KMS-11 (cell line): ENCODE results near the gene CEND1.

Experiments used
- H2AFZ ChIP-seq: fragments of 200-600 bp; sonication (generic); 2 replicates; pipeline ENCODE4 v1.6.1; 2016; ENCODE audit warnings: antibody characterized with exemption, mixed run types, low read depth
- H3K27ac ChIP-seq: fragments of 200-600 bp; sonication (generic); 2 replicates; pipeline ENCODE4 v1.6.1; 2016; ENCODE audit warnings: mild to moderate bottlenecking, mixed run types
- H3K27me3 ChIP-seq: fragments of 200-600 bp; sonication (generic); 2 replicates; pipeline ENCODE4 v1.6.1; 2017; ENCODE audit warnings: mild to moderate bottlenecking, low read depth, mixed run types, moderate library complexity; ENCODE audit not compliant: insufficient read depth
- H3K36me3 ChIP-seq: fragments of 200-600 bp; sonication (generic); 2 replicates; pipeline ENCODE4 v1.6.1; 2017; ENCODE audit warnings: mild to moderate bottlenecking, mixed run types; ENCODE audit not compliant: insufficient read depth
- H3K4me1 ChIP-seq: fragments of 200-600 bp; sonication (generic); 2 replicates; pipeline ENCODE4 v1.6.1; 2016; ENCODE audit warnings: mild to moderate bottlenecking, low read depth, mixed run types; ENCODE audit not compliant: poor library complexity, severe bottlenecking
- H3K4me2 ChIP-seq: fragments of 200-600 bp; sonication (generic); 2 replicates; pipeline ENCODE4 v1.7.0; 2016; ENCODE audit warnings: mild to moderate bottlenecking, mixed run types
- H3K4me3 ChIP-seq: fragments of 200-600 bp; sonication (generic); IDR thresholded peaks from 2 replicates; pipeline ENCODE4 v1.6.1; 2017; ENCODE audit warnings: low read depth, low read length, mixed read lengths; ENCODE audit not compliant: insufficient read depth
- H3K79me2 ChIP-seq: fragments of 200-600 bp; sonication (generic); 2 replicates; pipeline ENCODE4 v1.6.1; 2016; ENCODE audit warnings: low read depth, mixed run types; ENCODE audit not compliant: insufficient read depth
- H3K9ac ChIP-seq: fragments of 200-600 bp; sonication (generic); 2 replicates; pipeline ENCODE4 v1.6.1; 2016; ENCODE audit warnings: mild to moderate bottlenecking, mixed run types
- H4K20me1 ChIP-seq: fragments of 200-600 bp; sonication (generic); 2 replicates; pipeline ENCODE4 v1.6.1; 2016; ENCODE audit warnings: mild to moderate bottlenecking, mixed run types; ENCODE audit not compliant: insufficient read depth
- TF ChIP-seq, protein P1 (sequence below): fragments of 200-600 bp; sonication (generic); conservative IDR thresholded peaks from 2 replicates; pipeline ENCODE4 v1.6.1; 2017; ENCODE audit warnings: low read depth, mild to moderate bottlenecking, antibody characterized with exemption, low read length, moderate library complexity, mixed read lengths

CEND1 gene

GRCh38 chr11:819943-820649, 30.2 kb upstream of the CEND1 start:
- peak overlapping the region; percentile 66 for H3K9ac ChIP-seq
- H3K27ac ChIP-seq = peak overlapping the region; percentile 51
- H2AFZ ChIP-seq = peak overlapping the region; percentile 47; the same call in 1 of the 2 replicates

DNA sequence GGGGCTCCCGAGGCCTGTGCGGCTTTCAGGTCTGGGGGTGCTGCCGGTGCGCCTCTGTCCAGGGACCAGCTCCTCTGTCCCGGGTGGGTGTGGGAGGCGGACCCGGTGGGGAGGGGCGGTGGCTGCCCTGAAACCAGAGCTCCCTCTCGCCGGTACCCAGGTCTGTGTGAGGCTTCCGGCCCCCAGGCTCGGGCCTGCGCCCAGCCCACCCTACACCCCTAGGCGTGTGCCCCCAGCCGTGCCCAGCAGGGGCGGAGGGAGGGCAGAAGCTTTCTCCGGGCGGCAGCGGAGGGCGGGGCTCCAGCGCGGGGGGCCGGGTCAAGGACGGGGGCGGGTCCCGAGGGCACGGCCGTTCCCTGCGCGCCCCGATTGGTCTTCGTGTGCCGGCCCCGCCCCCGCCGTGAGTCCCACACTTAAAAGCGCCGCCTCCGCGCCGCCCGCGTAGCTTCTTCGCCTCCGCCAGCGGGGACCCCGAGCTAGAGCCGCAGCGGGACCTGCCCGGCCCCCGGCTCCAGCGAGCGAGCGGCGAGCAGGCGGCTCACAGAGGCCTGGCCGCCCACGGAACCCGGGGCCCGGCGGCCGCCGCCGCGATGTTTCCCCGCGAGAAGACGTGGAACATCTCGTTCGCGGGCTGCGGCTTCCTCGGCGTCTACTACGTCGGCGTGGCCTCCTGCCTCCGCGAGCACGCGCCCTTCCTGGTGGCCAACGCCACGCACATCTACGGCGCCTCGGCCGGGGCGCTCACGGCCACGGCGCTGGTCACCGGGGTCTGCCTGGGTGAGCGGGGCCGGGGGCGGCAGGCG, 29.4 kb upstream of the CEND1 start:
- TF ChIP-seq, protein P1, sequence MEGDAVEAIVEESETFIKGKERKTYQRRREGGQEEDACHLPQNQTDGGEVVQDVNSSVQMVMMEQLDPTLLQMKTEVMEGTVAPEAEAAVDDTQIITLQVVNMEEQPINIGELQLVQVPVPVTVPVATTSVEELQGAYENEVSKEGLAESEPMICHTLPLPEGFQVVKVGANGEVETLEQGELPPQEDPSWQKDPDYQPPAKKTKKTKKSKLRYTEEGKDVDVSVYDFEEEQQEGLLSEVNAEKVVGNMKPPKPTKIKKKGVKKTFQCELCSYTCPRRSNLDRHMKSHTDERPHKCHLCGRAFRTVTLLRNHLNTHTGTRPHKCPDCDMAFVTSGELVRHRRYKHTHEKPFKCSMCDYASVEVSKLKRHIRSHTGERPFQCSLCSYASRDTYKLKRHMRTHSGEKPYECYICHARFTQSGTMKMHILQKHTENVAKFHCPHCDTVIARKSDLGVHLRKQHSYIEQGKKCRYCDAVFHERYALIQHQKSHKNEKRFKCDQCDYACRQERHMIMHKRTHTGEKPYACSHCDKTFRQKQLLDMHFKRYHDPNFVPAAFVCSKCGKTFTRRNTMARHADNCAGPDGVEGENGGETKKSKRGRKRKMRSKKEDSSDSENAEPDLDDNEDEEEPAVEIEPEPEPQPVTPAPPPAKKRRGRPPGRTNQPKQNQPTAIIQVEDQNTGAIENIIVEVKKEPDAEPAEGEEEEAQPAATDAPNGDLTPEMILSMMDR = no peak
- peak overlapping the region; percentile 51 for H3K27ac ChIP-seq
- H3K79me2 ChIP-seq = no peaks in the 10 kb centered on the region; the same call in 1 of the 2 replicates
- H3K9ac ChIP-seq = peak overlapping the region; percentile 66
- H3K27me3 ChIP-seq = no peaks in the 10 kb centered on the region
- H3K4me2 ChIP-seq = peak overlapping the region; percentile 81
- no peaks in the 10 kb centered on the region for H3K36me3 ChIP-seq
- no peak overlapping the region for H3K4me3 ChIP-seq
- H2AFZ ChIP-seq = peak overlapping the region; percentile 47; the same call in 1 of the 2 replicates
- no peaks in the 10 kb centered on the region for H4K20me1 ChIP-seq
- peaks cover 9% of the 10 kb centered on the region for H3K4me1 ChIP-seq

More at GRCh38 chr11:819943-820649, 30.2 kb upstream of the CEND1 start:
- Histone ChIP-seq H3K79me2 (no peaks in the 10 kb centered on the region; the same call in 1 of the 2 replicates), H4K20me1 (no peaks in the 10 kb centered on the region), H3K36me3 (no peaks in the 10 kb centered on the region), H3K4me2 (peak overlapping the region; percentile 81), H3K4me3 (no peak overlapping the region), H3K27me3 (no peaks in the 10 kb centered on the region), H3K4me1 (peaks cover 9% of the 10 kb centered on the region)
- TF ChIP-seq, protein P1 = no peak

GRCh38 chr11:818396-819128, 28.7 kb upstream of the CEND1 start, which contains the start of gene PNPLA2:
Gene PNPLA2, plus strand, starts transcription at chr11:818914. Its CDS starts 805 bp downstream, at chr11:819719.
- Histone ChIP-seq H3K36me3 (no peaks in the 10 kb centered on the region), H3K79me2 (no peaks in the 10 kb centered on the region; the same call in 1 of the 2 replicates), H3K27me3 (no peaks in the 10 kb centered on the region), H3K27ac (peak within 1 kb of the TSS; percentile 51), H3K4me1 (peaks cover 9% of the 10 kb centered on the region), H2AFZ (peak within 1 kb of the TSS; percentile 47; the same call in 1 of the 2 replicates), H3K4me3 (no peak within 1 kb of the TSS), H4K20me1 (no peaks in the 10 kb centered on the region), H3K4me2 (peak within 1 kb of the TSS; percentile 81), H3K9ac (peak within 1 kb of the TSS; percentile 66)
- TF ChIP-seq, protein P1 = no peak

DNA sequence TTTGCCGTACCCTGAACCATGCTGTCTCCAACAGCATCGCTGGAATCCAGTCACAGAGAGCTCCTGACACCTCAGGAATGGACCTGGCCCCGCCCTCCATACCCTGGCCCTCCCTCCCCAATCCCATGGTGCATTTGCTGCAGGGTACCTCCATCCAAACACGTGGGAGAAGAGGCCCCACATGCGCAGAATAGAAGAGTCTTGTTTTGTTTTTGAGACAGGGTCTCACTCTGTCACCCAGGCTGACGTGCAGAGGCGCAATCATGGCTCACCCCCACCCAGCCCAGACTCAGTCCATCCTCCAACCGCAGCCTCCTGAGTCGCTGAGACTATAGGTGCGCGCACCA, 26.5 kb upstream of the CEND1 start:
- Histone ChIP-seq H2AFZ (no peak overlapping the region), H3K79me2 (peaks cover 8% of the 10 kb centered on the region), H3K4me2 (no peak overlapping the region), H3K27ac (no peak overlapping the region), H3K4me3 (no peak overlapping the region), H3K9ac (no peak overlapping the region), H4K20me1 (no peaks in the 10 kb centered on the region), H3K36me3 (peaks cover 6% of the 10 kb centered on the region; the same call in 1 of the 2 replicates), H3K4me1 (peaks cover 15% of the 10 kb centered on the region), H3K27me3 (no peaks in the 10 kb centered on the region)
- TF ChIP-seq, protein P1 = no peak
